H1 (cell line): ENCODE measurements around the gene DFFA. TPM values are rescaled to one million over a fixed set of nuclear protein-coding genes. Genes with fewer than 3 reads are reported as not detected.

Experiments used
- CTCF ChIA-PET: fragments of 300-600 bp; sonication (Branson Sonifier 250); formaldehyde crosslinking; loops from one replicate; lab custom pipeline; 2021; ENCODE audit not compliant: partially characterized antibody; lab: Charles Lee
- POLR2A ChIA-PET: fragments of 300-600 bp; sonication (Branson Sonifier 250); formaldehyde crosslinking; loops from one replicate; lab custom pipeline; 2021; ENCODE audit warnings: inconsistent platforms; ENCODE audit not compliant: partially characterized antibody; lab: Charles Lee
- DNase-seq, 2 experiments: peaks; one replicate each; pipeline versions ENCODE4 v3.0.0 to v3.0.0-alpha.2; 2010 to 2022; ENCODE audit warnings: low spot score in 2 of 2, low read depth in 1 of 2, mixed read lengths in 1 of 2
- FAIRE-seq: peaks from 2 replicates; lab custom pipeline; 2011; peaks lifted over from hg19 to GRCh38; lab: Jason Lieb, UNC
- H2AFZ ChIP-seq: 2 replicates; pipeline ENCODE4 v1.8.1; 2012; ENCODE audit warnings: low read length, inconsistent platforms
- H2AK5ac ChIP-seq: 2 replicates; pipeline ENCODE4 v1.6.1; 2013; ENCODE audit warnings: low read depth, low read length
- H2BK120ac ChIP-seq: replicated peaks from 2 replicates; pipeline ENCODE3; 2013; ENCODE audit warnings: low read depth, low read length, inconsistent platforms
- H2BK12ac ChIP-seq: 2 replicates; pipeline ENCODE4 v1.6.1; 2013; ENCODE audit warnings: low read depth, low read length
- H2BK15ac ChIP-seq: 2 replicates; pipeline ENCODE4 v1.6.1; 2013; ENCODE audit warnings: low read length
- H2BK20ac ChIP-seq: 2 replicates; pipeline ENCODE4 v1.6.1; 2013; ENCODE audit warnings: low read length
- H2BK5ac ChIP-seq: 2 replicates; pipeline ENCODE4 v1.6.1; 2013; ENCODE audit warnings: low read depth, low read length
- H3K14ac ChIP-seq: 2 replicates; pipeline ENCODE4 v1.6.1; 2013; ENCODE audit warnings: inconsistent platforms; ENCODE audit not compliant: insufficient read length
- H3K18ac ChIP-seq: 2 replicates; pipeline ENCODE4 v1.6.1; 2013; ENCODE audit warnings: low read length; ENCODE audit errors: extremely low read depth
- H3K23ac ChIP-seq: 2 replicates; pipeline ENCODE4 v1.6.1; 2013; ENCODE audit warnings: inconsistent platforms; ENCODE audit not compliant: insufficient read length
- H3K23me2 ChIP-seq: 2 replicates; pipeline ENCODE4 v1.6.1; 2013; ENCODE audit warnings: low read depth, low read length
- H3K27ac ChIP-seq: 2 replicates; pipeline ENCODE4 v1.6.1; 2011; ENCODE audit warnings: low read depth, low read length, inconsistent platforms
- H3K27me3 ChIP-seq, 4 experiments: replicated peaks in 1 of 4; 1 replicate in 1 of 4; 2 replicates in 3 of 4; pipeline versions ENCODE4 v1.6.1 to v1.8.1; 2011 to 2013; ENCODE audit warnings: low read length in 3 of 4, mild to moderate bottlenecking in 3 of 4, inconsistent platforms in 2 of 4, mixed read lengths in 2 of 4, moderate library complexity in 1 of 4; ENCODE audit not compliant: control insufficient read depth in 3 of 4, insufficient read depth in 3 of 4; ENCODE audit errors: extremely low read depth in 1 of 4
- H3K36me3 ChIP-seq, 4 experiments: 2 replicates each; pipeline versions ENCODE4 v1.6.1 to v1.8.1; 2011 to 2013; ENCODE audit warnings: mild to moderate bottlenecking in 4 of 4, low read length in 3 of 4, moderate library complexity in 2 of 4, control low read depth in 1 of 4, inconsistent platforms in 1 of 4; ENCODE audit not compliant: insufficient read depth in 4 of 4, control insufficient read depth in 2 of 4
- H3K4ac ChIP-seq: replicated peaks from 2 replicates; pipeline ENCODE3; 2013; ENCODE audit warnings: low read length, low read depth, mixed read lengths, inconsistent platforms; ENCODE audit not compliant: insufficient read length
- H3K4me1 ChIP-seq, 4 experiments: replicated peaks in 1 of 4; 1 replicate in 1 of 4; 2 replicates in 3 of 4; pipeline versions ENCODE4 v1.6.1 to v1.8.1; 2011 to 2013; ENCODE audit warnings: low read length in 3 of 4, inconsistent platforms in 2 of 4, mixed read lengths in 1 of 4; ENCODE audit not compliant: insufficient read depth in 4 of 4, control insufficient read depth in 3 of 4
- H3K4me2 ChIP-seq, 2 experiments: 2 replicates each; pipeline versions ENCODE4 v1.6.1 to v1.8.1; 2011 to 2013; ENCODE audit warnings: low read depth in 2 of 2, low read length in 2 of 2, control low read depth in 1 of 2, inconsistent platforms in 1 of 2, mild to moderate bottlenecking in 1 of 2; ENCODE audit not compliant: insufficient read depth in 1 of 2
- H3K4me3 ChIP-seq, 4 experiments: fragments of 200-600, 300-600 bp in 1 of 4; sonication (generic), shearing (Covaris generic), sonication (Bioruptor Twin) in 1 of 4; 2 replicates each; pipeline versions ENCODE4 v1.5.1 to v1.8.1; 2011 to 2016; ENCODE audit warnings: low read length in 4 of 4, low read depth in 3 of 4, control low read depth in 2 of 4, inconsistent platforms in 2 of 4, mild to moderate bottlenecking in 2 of 4, mixed read lengths in 1 of 4, moderate library complexity in 1 of 4; ENCODE audit not compliant: insufficient read depth in 2 of 4; ENCODE audit errors: extremely low read depth in 1 of 4
- H3K56ac ChIP-seq: replicated peaks from 2 replicates; pipeline ENCODE3; 2013; ENCODE audit warnings: low read depth, mild to moderate bottlenecking, mixed read lengths, low read length, inconsistent platforms; ENCODE audit not compliant: insufficient read length
- H3K79me1 ChIP-seq: 2 replicates; pipeline ENCODE4 v1.6.1; 2013; ENCODE audit warnings: low read depth, low read length, control low read depth
- H3K79me2 ChIP-seq, 2 experiments: 2 replicates each; pipeline versions ENCODE4 v1.6.1 to v1.8.1; 2012 to 2013; ENCODE audit warnings: low read length in 2 of 2, mild to moderate bottlenecking in 2 of 2, inconsistent platforms in 1 of 2; ENCODE audit not compliant: insufficient read depth in 2 of 2, control insufficient read depth in 1 of 2
- H3K9ac ChIP-seq, 4 experiments: replicated peaks in 1 of 4; 1 replicate in 1 of 4; 2 replicates in 3 of 4; pipeline versions ENCODE4 v1.6.1 to v1.8.1; 2011 to 2013; ENCODE audit warnings: low read depth in 3 of 4, low read length in 3 of 4, control low read depth in 2 of 4, mild to moderate bottlenecking in 2 of 4, moderate library complexity in 2 of 4, inconsistent platforms in 1 of 4; ENCODE audit errors: extremely low read depth in 1 of 4
- H3K9me3 ChIP-seq, 2 experiments: 2 replicates each; pipeline versions ENCODE4 v1.6.1 to v1.8.1; 2012 to 2013; ENCODE audit warnings: mild to moderate bottlenecking in 2 of 2, moderate library complexity in 2 of 2, control low read depth in 1 of 2, inconsistent platforms in 1 of 2, low read depth in 1 of 2, low read length in 1 of 2, mixed read lengths in 1 of 2; ENCODE audit not compliant: insufficient read depth in 2 of 2
- H4K20me1 ChIP-seq, 2 experiments: replicated peaks in 1 of 2; 2 replicates each; pipeline versions ENCODE3 to v1.8.1; 2011 to 2013; ENCODE audit warnings: inconsistent platforms in 2 of 2, low read length in 2 of 2, mild to moderate bottlenecking in 1 of 2; ENCODE audit not compliant: insufficient read depth in 2 of 2, control insufficient read depth in 1 of 2
- H4K5ac ChIP-seq: 2 replicates; pipeline ENCODE4 v1.6.1; 2013; ENCODE audit warnings: low read length, low read depth, mixed read lengths, inconsistent platforms; ENCODE audit not compliant: insufficient read length
- H4K8ac ChIP-seq: 2 replicates; pipeline ENCODE4 v1.8.0; 2013; ENCODE audit warnings: mild to moderate bottlenecking, moderate library complexity, low read length, inconsistent platforms; ENCODE audit not compliant: insufficient read depth; ENCODE audit errors: extremely low read depth
- H4K91ac ChIP-seq: replicated peaks from 2 replicates; pipeline ENCODE3; 2013; ENCODE audit warnings: low read length, mixed read lengths, inconsistent platforms; ENCODE audit not compliant: insufficient read length
- EGR1 ChIP-seq: IDR thresholded peaks from 2 replicates; pipeline ENCODE4 v1.6.1; 2011; ENCODE audit warnings: low read depth, low read length, borderline replicate concordance
- FOSL1 ChIP-seq: IDR thresholded peaks from 2 replicates; pipeline ENCODE4 v1.6.1; 2011; ENCODE audit warnings: mild to moderate bottlenecking, low read depth, low read length, moderate library complexity; ENCODE audit not compliant: insufficient read depth
- HDAC2 ChIP-seq, 2 experiments: fragments of 300-600 bp in 1 of 2; sonication (generic) in 1 of 2; IDR thresholded peaks; 2 replicates each; pipeline ENCODE4 v1.6.1; 2011 to 2012; ENCODE audit warnings: low read depth in 2 of 2, low read length in 2 of 2, mild to moderate bottlenecking in 2 of 2, moderate library complexity in 2 of 2, borderline replicate concordance in 1 of 2, inconsistent platforms in 1 of 2
- JUN ChIP-seq: IDR thresholded peaks from 2 replicates; pipeline ENCODE4 v1.6.1; 2011; ENCODE audit warnings: low read depth, mild to moderate bottlenecking, improper control_type of control experiment, low read length
- KDM4A ChIP-seq: IDR thresholded peaks from one replicate; pipeline ENCODE4 v1.7.1; 2012; ENCODE audit warnings: low read depth, mild to moderate bottlenecking, moderate library complexity, low read length, inconsistent platforms; ENCODE audit not compliant: severe bottlenecking
- NRF1 ChIP-seq: IDR thresholded peaks from 2 replicates; pipeline ENCODE4 v1.6.1; 2011; ENCODE audit warnings: mild to moderate bottlenecking, low read depth, low read length, improper control_type of control experiment
- POLR2AphosphoS5 ChIP-seq: IDR thresholded peaks from 2 replicates; pipeline ENCODE4 v1.6.1; 2011; ENCODE audit warnings: low read depth, low read length
- POU5F1 ChIP-seq: IDR thresholded peaks from 2 replicates; pipeline ENCODE4 v1.6.1; 2011; ENCODE audit warnings: low read depth, mild to moderate bottlenecking, low read length, moderate library complexity
- RFX5 ChIP-seq: IDR thresholded peaks from 2 replicates; pipeline ENCODE4 v1.6.1; 2011; ENCODE audit warnings: low read depth, low read length, improper control_type of control experiment, borderline replicate concordance
- RNF2 ChIP-seq: fragments of 200-900, 300-1000 bp; sonication (generic); IDR thresholded peaks from 2 replicates; pipeline ENCODE4 v1.7.1; 2016; ENCODE audit warnings: borderline replicate concordance, low read depth, mild to moderate bottlenecking, antibody characterized with exemption, low read length; ENCODE audit not compliant: poor library complexity, severe bottlenecking; ENCODE audit errors: missing control alignments
- WGBS, 2 experiments: shearing (Covaris generic) in 1 of 2; methylation state at CpG; one replicate each; pipeline versions ENCODE4 v1.1.6 to v1.1.7; 2013 to 2015; ENCODE audit warnings: low lambda C conversion rate in 2 of 2, mixed read lengths in 2 of 2, inconsistent platforms in 1 of 2, low coverage in 1 of 2, missing lambda C conversion rate in 1 of 2; ENCODE audit not compliant: insufficient replicate concordance in 2 of 2, insufficient coverage in 1 of 2, insufficient read length in 1 of 2; ENCODE audit errors: extremely low coverage in 1 of 2, missing lambda C conversion rate in 1 of 2; 5-methylcytosine and 5-hydroxymethylcytosine counted together
- polyA plus RNA-seq, 7 experiments: library from polyadenylated mRNA; depleted of rRNA in 3 of 7; stranded (reverse) in 5 of 7; unstranded in 2 of 7; fragments of >200 nt in 5 of 7; fragments of 200-250 nt in 2 of 7; gene quantifications; 1 replicate in 5 of 7; 2 replicates in 1 of 7; 4 replicates in 1 of 7; pipeline versions ENCODE4 v1.2.1 to v1.2.3, GENCODE V29; 2011 to 2013; ENCODE audit warnings: missing spikeins in 2 of 7, mixed read lengths in 2 of 7
- total RNA-seq: library from RNA; stranded (reverse); fragmentation: NEBNext Ultra II Directional; extraction: Animal tissue kit (Norgen Biotek cat#: 25700); gene quantifications from 2 replicates; pipeline ENCODE4 v1.2.1, GENCODE V29; 2021

DFFA gene
- total and polyA plus RNA-seq, 2 of the 8 experiments (the other 6 are each of a cell fraction or from before 2014, with no cell fraction given) = 34.3 to 79.9 TPM

DNA sequence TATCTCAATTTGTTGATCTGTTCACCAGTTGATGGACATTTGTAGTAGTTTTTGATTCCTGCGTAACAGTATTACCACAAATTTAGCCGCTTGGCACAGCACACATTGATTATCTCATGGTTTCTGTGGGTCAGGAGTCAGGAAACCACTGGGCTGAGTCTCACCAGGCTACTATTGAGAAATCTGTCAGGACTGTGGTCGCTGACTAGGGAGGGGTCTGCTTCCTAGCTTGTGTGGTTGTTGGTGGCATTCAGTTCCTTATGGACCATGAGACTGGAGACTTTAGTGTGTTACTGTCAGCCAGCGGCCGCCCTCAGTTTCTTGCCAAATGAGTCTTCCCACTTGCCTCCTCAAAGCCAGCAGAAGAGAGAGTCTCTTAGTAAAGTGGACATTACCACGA lies 12.2 kb upstream of the DFFA start:
- Histone ChIP-seq H3K9me3 (no peaks in the 10 kb centered on the region), H2AK5ac (no peak overlapping the region), H3K4ac (no peak overlapping the region), H3K4me3 (no peak overlapping the region), H3K14ac (no peak overlapping the region), H2BK12ac (no peak overlapping the region), H3K18ac (no peak overlapping the region), H3K56ac (no peak overlapping the region), H2BK15ac (no peak overlapping the region), H3K79me1 (peaks cover 9% of the 10 kb centered on the region), H3K23ac (no peak overlapping the region), H3K4me1 (no peaks in the 10 kb centered on the region; a peak in 1 of 7 replicates), H3K4me2 (no peak overlapping the region), H4K5ac (no peak overlapping the region), H4K20me1 (peaks cover 0 to 3% of the 10 kb centered on the region in 2 experiments), H3K27me3 (no peaks in the 10 kb centered on the region), H2BK20ac (no peak overlapping the region), H4K8ac (no peak overlapping the region), H3K79me2 (peaks cover 6 to 34% of the 10 kb centered on the region in 2 experiments), H2BK120ac (no peak overlapping the region), H3K36me3 (no peaks in the 10 kb centered on the region), H2AFZ (no peak overlapping the region), H4K91ac (no peak overlapping the region), H3K23me2 (no peaks in the 10 kb centered on the region), H3K9ac (no peak overlapping the region), H3K27ac (no peak overlapping the region), H2BK5ac (no peak overlapping the region)
- no peak for FAIRE-seq
- CTCF ChIA-PET = interaction anchor here (1.4 to 2.3 kb wide), 3 partner anchors 10 to 23 kb away, joined by 7 to 20 read pairs (median 11); no protein-coding TSS in a partner anchor
- DNase-seq = no peak
- POLR2A ChIA-PET = interaction anchor here (0.9 to 1.0 kb wide), 2 partner anchors 9 to 32 kb away, joined by 3 read pairs; partner anchors contain the start of gene PEX14
- TF ChIP-seq JUN (no peak), NRF1 (no peak), RFX5 (no peak), HDAC2 (IDR thresholded peaks at IDR 0.05; ENCODE audit: borderline replicate concordance in 1 of 2, low read depth in 2 of 2, low read length in 2 of 2) (no peak), FOSL1 (no peak), POU5F1 (no peak), POLR2AphosphoS5 (no peak), RNF2 (no peak), EGR1 (no peak), KDM4A (no peak)
- WGBS, 2 experiments = 95% methylated on average over 6 of the region's 6 CpGs; no CpG with 5 or more reads in 1 of the 2 experiments
